GM23248 (cell line): ENCODE results near the gene ATP11C. TPM values are rescaled to one million over a fixed set of nuclear protein-coding genes. Genes with fewer than 3 reads are reported as not detected.

Experiments
- DNase-seq: peaks from one replicate; pipeline ENCODE4 v3.0.0-alpha.2; 2015
- H2AFZ ChIP-seq: fragments of 200-600 bp; sonication (generic); 2 replicates; pipeline ENCODE4 v1.6.1; 2016; ENCODE audit warnings: antibody characterized with exemption
- H3F3A ChIP-seq: fragments of 200-600 bp; sonication (generic); 2 replicates; pipeline ENCODE4 v1.6.1; 2016; ENCODE audit warnings: mild to moderate bottlenecking, antibody characterized with exemption, mixed run types; ENCODE audit not compliant: insufficient read depth
- H3K27ac ChIP-seq: fragments of 200-600 bp; sonication (generic); 2 replicates; pipeline ENCODE4 v1.5.1; 2016; ENCODE audit warnings: mild to moderate bottlenecking
- H3K27me3 ChIP-seq: fragments of 200-600 bp; sonication (generic); replicated peaks from 2 replicates; pipeline ENCODE4 v1.6.1; 2016; ENCODE audit warnings: mild to moderate bottlenecking; ENCODE audit not compliant: insufficient read depth
- H3K36me3 ChIP-seq: fragments of 200-600 bp; sonication (generic); 2 replicates; pipeline ENCODE4 v1.6.1; 2016; ENCODE audit warnings: low read depth, mild to moderate bottlenecking
- H3K4me1 ChIP-seq: fragments of 200-600 bp; sonication (generic); 2 replicates; pipeline ENCODE4 v1.6.1; 2016; ENCODE audit warnings: mild to moderate bottlenecking; ENCODE audit not compliant: insufficient read depth
- H3K4me2 ChIP-seq: fragments of 200-600 bp; sonication (generic); one replicate; pipeline ENCODE4 v1.6.1; 2016; ENCODE audit warnings: mild to moderate bottlenecking; ENCODE audit not compliant: unreplicated experiment
- H3K4me3 ChIP-seq: fragments of 200-600 bp; sonication (generic); 2 replicates; pipeline ENCODE4 v1.5.1; 2016; ENCODE audit warnings: mild to moderate bottlenecking
- H3K79me2 ChIP-seq: fragments of 200-600 bp; sonication (generic); 2 replicates; pipeline ENCODE4 v1.6.1; 2016; ENCODE audit warnings: mild to moderate bottlenecking; ENCODE audit not compliant: insufficient read depth
- H3K9ac ChIP-seq: fragments of 200-600 bp; sonication (generic); 2 replicates; pipeline ENCODE4 v1.6.1; 2016; ENCODE audit warnings: mild to moderate bottlenecking
- H3K9me2 ChIP-seq: fragments of 200-600 bp; sonication (generic); 2 replicates; pipeline ENCODE4 v1.6.1; 2016; ENCODE audit warnings: mixed run types, mild to moderate bottlenecking, moderate library complexity; ENCODE audit not compliant: insufficient read depth
- H3K9me3 ChIP-seq: fragments of 200-600 bp; sonication (generic); one replicate; pipeline ENCODE4 v1.6.1; 2017; ENCODE audit warnings: low read depth
- H4K20me1 ChIP-seq: fragments of 200-600 bp; sonication (generic); 2 replicates; pipeline ENCODE4 v1.6.0; 2016; ENCODE audit not compliant: insufficient read depth
- EZH2 ChIP-seq: fragments of 200-600 bp; sonication (generic); IDR thresholded peaks from 2 replicates; pipeline ENCODE4 v1.6.1; 2018; ENCODE audit warnings: antibody characterized with exemption, mild to moderate bottlenecking; ENCODE audit not compliant: insufficient read depth, poor library complexity, severe bottlenecking
- EZH2phosphoT487 ChIP-seq: fragments of 200-600 bp; sonication (generic); IDR thresholded peaks from 2 replicates; pipeline ENCODE4 v1.6.1; 2018; ENCODE audit warnings: antibody characterized with exemption, moderate library complexity, mild to moderate bottlenecking, low read depth; ENCODE audit not compliant: insufficient read depth
- WGBS, 2 experiments: methylation state at CpG; one replicate each; pipeline ENCODE4 v1.1.6; 2015 to 2017; ENCODE audit warnings: low lambda C conversion rate in 2 of 2, low coverage in 1 of 2; ENCODE audit errors: missing lambda C conversion rate in 2 of 2; 5-methylcytosine and 5-hydroxymethylcytosine counted together
- in situ Hi-C: fragments of 300-500 bp; cut with MboI; formaldehyde crosslinking; loops from 2 replicates; pipeline ENCODE4 v1.15.0; 2020
- polyA plus RNA-seq: library from polyadenylated mRNA; unstranded; fragments of >200 nt; fragmentation: Nextera tagmentation; extraction: Ambion mirVana; gene quantifications from 2 replicates; pipeline ENCODE4 v1.2.1, GENCODE V29; 2016
- total RNA-seq: library from RNA; depleted of rRNA; stranded (reverse); fragments of >200 nt; shearing (Covaris generic); gene quantifications from 2 replicates; pipeline ENCODE4 v1.2.3, GENCODE V29; 2014

The ATP11C gene
- total and polyA plus RNA-seq, 2 experiments from 2014 or later, result 8.5 to 26.2 TPM

GRCh38 chrX:139834879-139835278, 98.0 kb downstream of the ATP11C start:
- in situ Hi-C loops, result no loop called here
- H3K36me3 ChIP-seq, result no peaks in the 10 kb centered on the region
- no peak for TF ChIP-seq EZH2
- TF ChIP-seq EZH2phosphoT487, result no peak
- no peak overlapping the region for H3K27ac ChIP-seq
- no peak for DNase-seq
- H3K9ac ChIP-seq, result no peak overlapping the region
- no peaks in the 10 kb centered on the region for H3K9me2 ChIP-seq
- peaks cover 7% of the 10 kb centered on the region for H3K79me2 ChIP-seq
- no peaks in the 10 kb centered on the region for H4K20me1 ChIP-seq
- no peak overlapping the region for H2AFZ ChIP-seq
- H3K4me1 ChIP-seq, result peaks cover 18% of the 10 kb centered on the region
- H3K9me3 ChIP-seq, result no peaks in the 10 kb centered on the region
- no peaks in the 10 kb centered on the region for H3K27me3 ChIP-seq
- H3K4me2 ChIP-seq, result no peak overlapping the region
- no peaks in the 10 kb centered on the region for H3F3A ChIP-seq
- H3K4me3 ChIP-seq, result no peak overlapping the region

- TF ChIP-seq EZH2, result no peak
- no peak for TF ChIP-seq EZH2phosphoT487
- in situ Hi-C loops, result no loop called here
- H3K4me3 ChIP-seq, result no peak overlapping the region
- H3K4me1 ChIP-seq, result peaks cover 18% of the 10 kb centered on the region
- H2AFZ ChIP-seq, result no peak overlapping the region
- H3K36me3 ChIP-seq, result no peaks in the 10 kb centered on the region
- peaks cover 15% of the 10 kb centered on the region; the same call in 1 of the 2 replicates for H3K79me2 ChIP-seq
- H3F3A ChIP-seq, result no peaks in the 10 kb centered on the region
- H3K9me3 ChIP-seq, result no peaks in the 10 kb centered on the region
- no peak overlapping the region for H3K4me2 ChIP-seq
- no peaks in the 10 kb centered on the region for H4K20me1 ChIP-seq
- no peak for DNase-seq
- H3K9ac ChIP-seq, result no peak overlapping the region
- 87 to 96% methylated on average over 3 of the region's 3 CpGs for WGBS, 2 experiments
- H3K9me2 ChIP-seq, result no peaks in the 10 kb centered on the region
- no peak overlapping the region for H3K27ac ChIP-seq
- H3K27me3 ChIP-seq, result no peaks in the 10 kb centered on the region
These were observed 100.0 kb downstream of the ATP11C start for GRCh38 chrX:139832718-139833309.

- no peak overlapping the region for H3K9ac ChIP-seq
- WGBS, 2 experiments, result 66 to 70% methylated on average over 3 of the region's 3 CpGs
These were observed 101.0 kb downstream of the ATP11C start for GRCh38 chrX:139831675-139832456.

GRCh38 chrX:139831017-139831416, 101.8 kb downstream of the ATP11C start:
- Histone ChIP-seq H4K20me1 (no peaks in the 10 kb centered on the region), H3K9me2 (no peaks in the 10 kb centered on the region), H3K27ac (no peak overlapping the region), H3K4me3 (no peak overlapping the region), H3K79me2 (peaks cover 26% of the 10 kb centered on the region; the same call in 1 of the 2 replicates), H2AFZ (no peak overlapping the region), H3K9me3 (no peaks in the 10 kb centered on the region), H3K27me3 (no peaks in the 10 kb centered on the region), H3F3A (0 out of 2 replicates have a peak, but pooled peaks cover 5% of the 10 kb centered on the region), H3K9ac (no peak overlapping the region), H3K4me1 (peaks cover 27% of the 10 kb centered on the region), H3K4me2 (no peak overlapping the region), H3K36me3 (no peaks in the 10 kb centered on the region)
- TF ChIP-seq EZH2 (no peak), EZH2phosphoT487 (no peak)
- DNase-seq, result peak; percentile 13
- in situ Hi-C loops, result no loop called here

More at GRCh38 chrX:139831675-139832456, 101.0 kb downstream of the ATP11C start:
- H3K27ac ChIP-seq, result no peak overlapping the region
- H3K36me3 ChIP-seq, result no peaks in the 10 kb centered on the region
- DNase-seq, result peak; percentile 36
- H2AFZ ChIP-seq, result no peak overlapping the region
- no peaks in the 10 kb centered on the region for H4K20me1 ChIP-seq
- H3K79me2 ChIP-seq, result peaks cover 21% of the 10 kb centered on the region; the same call in 1 of the 2 replicates
- in situ Hi-C loops, result no loop called here
- H3K4me2 ChIP-seq, result no peak overlapping the region
- H3K27me3 ChIP-seq, result no peaks in the 10 kb centered on the region
- H3K9me3 ChIP-seq, result no peaks in the 10 kb centered on the region
- no peaks in the 10 kb centered on the region for H3F3A ChIP-seq
- H3K9me2 ChIP-seq, result no peaks in the 10 kb centered on the region
- no peak for TF ChIP-seq EZH2phosphoT487
- TF ChIP-seq EZH2, result no peak
- H3K4me3 ChIP-seq, result no peak overlapping the region
- peaks cover 20% of the 10 kb centered on the region for H3K4me1 ChIP-seq
